Measurements from ENCODE around the gene SERBP1. TPM values are rescaled to one million over a fixed set of nuclear protein-coding genes. Genes with fewer than 3 reads are reported as not detected.
"Not testable (repeated sequence)": the region's sequence is repeated elsewhere in the genome, so short reads cannot be mapped to it uniquely, and the experiment has no call there.

The SERBP1 gene
- total RNA-seq, 1 experiment from 2014 or later = 312 TPM

DNA sequence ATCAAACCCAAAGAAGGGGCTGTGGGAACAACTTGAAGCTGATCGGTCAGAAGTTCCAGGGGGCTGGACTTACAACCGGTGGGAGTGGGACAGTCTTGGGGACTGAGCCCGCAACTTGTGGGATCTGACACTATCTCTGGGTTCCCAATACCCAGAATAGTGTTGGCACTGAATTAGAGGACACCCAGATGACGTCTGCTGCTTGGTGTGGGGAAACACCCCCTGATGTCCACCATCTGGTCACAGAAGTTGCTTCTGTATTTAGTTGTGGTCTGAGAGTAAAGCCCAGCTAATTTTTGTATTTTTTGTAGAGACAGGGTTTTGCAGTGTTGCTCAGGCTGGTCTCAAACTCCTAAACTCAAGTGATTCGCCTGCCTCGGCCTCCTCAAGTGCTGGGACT lies 28.8 kb downstream of the SERBP1 start:
- peaks cover 9% of the 10 kb centered on the region for H3K4me1 ChIP-seq (replicated peaks; ENCODE audit: insufficient read depth)
- H3F3A ChIP-seq (ENCODE audit: insufficient read depth, low read depth) = peaks cover 57% of the 10 kb centered on the region
- CTCF ChIA-PET = no interaction called here
- no peak for DNase-seq
- H3K4me3 ChIP-seq = no peak overlapping the region
- no peak overlapping the region for H3K4me2 ChIP-seq
- H3K36me3 ChIP-seq (ENCODE audit: low read depth) = no peaks in the 10 kb centered on the region; the same call in 1 of the 2 replicates
- POLR2A ChIA-PET (ENCODE audit: unreplicated experiment) = no interaction called here
- no peak overlapping the region for H3K27ac ChIP-seq
- no TSS peak for BruUV-seq (replicated peaks)
- H4K20me1 ChIP-seq (ENCODE audit: insufficient read depth) = 0 out of 2 replicates have a peak, but pooled peaks cover 3% of the 10 kb centered on the region
- intact Hi-C loops (cut with micrococcal nuclease; ENCODE audit: unreplicated experiment) = no loop called here
- H3K9me3 ChIP-seq (ENCODE audit: insufficient read depth, low read depth) = no peaks in the 10 kb centered on the region
- H3K27me3 ChIP-seq (ENCODE audit: insufficient read depth, low read depth) = no peaks in the 10 kb centered on the region
- H2AFZ ChIP-seq = no peak overlapping the region
- no peaks in the 10 kb centered on the region for H3K9me2 ChIP-seq (ENCODE audit: insufficient read depth)
- no peaks in the 10 kb centered on the region for H3K79me2 ChIP-seq (ENCODE audit: low read depth)
- no peak for TF ChIP-seq EZH2 (IDR thresholded peaks at IDR 0.05; ENCODE audit: low read depth)
- TF ChIP-seq, protein P1, sequence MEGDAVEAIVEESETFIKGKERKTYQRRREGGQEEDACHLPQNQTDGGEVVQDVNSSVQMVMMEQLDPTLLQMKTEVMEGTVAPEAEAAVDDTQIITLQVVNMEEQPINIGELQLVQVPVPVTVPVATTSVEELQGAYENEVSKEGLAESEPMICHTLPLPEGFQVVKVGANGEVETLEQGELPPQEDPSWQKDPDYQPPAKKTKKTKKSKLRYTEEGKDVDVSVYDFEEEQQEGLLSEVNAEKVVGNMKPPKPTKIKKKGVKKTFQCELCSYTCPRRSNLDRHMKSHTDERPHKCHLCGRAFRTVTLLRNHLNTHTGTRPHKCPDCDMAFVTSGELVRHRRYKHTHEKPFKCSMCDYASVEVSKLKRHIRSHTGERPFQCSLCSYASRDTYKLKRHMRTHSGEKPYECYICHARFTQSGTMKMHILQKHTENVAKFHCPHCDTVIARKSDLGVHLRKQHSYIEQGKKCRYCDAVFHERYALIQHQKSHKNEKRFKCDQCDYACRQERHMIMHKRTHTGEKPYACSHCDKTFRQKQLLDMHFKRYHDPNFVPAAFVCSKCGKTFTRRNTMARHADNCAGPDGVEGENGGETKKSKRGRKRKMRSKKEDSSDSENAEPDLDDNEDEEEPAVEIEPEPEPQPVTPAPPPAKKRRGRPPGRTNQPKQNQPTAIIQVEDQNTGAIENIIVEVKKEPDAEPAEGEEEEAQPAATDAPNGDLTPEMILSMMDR (conservative IDR thresholded peaks at IDR 0.05) = no peak

DNA sequence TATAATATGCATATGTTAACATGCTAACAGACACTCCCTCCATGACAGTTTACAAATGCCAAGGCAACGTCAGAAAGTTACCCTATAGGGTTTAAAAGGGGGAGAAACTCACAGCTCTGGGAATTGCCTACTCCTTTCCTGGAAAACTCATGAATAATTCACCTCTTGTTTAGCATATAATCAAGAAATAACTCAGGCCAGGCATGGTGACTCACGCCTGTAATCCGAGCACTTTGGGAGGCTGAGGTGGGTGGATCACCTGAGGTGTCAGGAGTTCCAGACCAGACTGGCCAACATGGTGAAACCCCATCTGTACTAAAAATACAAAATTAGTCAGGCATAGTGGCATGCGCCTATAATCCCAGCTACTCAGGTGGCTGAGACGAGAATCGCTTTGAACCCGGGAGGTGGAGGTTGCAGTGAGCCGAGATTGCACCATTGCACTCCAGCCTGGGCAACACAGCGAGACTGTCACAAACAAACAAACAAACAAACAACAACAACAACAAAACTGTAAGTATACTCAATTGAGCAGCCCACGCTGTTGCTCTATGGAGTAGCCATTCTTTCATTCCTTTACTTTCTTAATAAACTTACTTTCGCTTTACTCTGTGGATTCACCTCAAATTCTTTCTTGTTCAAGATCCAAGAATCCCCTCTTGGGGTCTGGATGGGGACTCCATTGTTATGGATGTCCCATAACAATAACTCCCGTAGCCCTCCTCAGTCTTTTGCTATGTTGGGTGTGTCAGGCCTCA lies 30.0 kb downstream of the SERBP1 start:
- H3K9me2 ChIP-seq (ENCODE audit: insufficient read depth); H4K20me1 ChIP-seq (ENCODE audit: insufficient read depth); H3K9me3 ChIP-seq (ENCODE audit: insufficient read depth, low read depth); H3K4me1 ChIP-seq (replicated peaks; ENCODE audit: insufficient read depth); CTCF ChIA-PET; H3K36me3 ChIP-seq (ENCODE audit: low read depth); intact Hi-C loops (cut with micrococcal nuclease; ENCODE audit: unreplicated experiment); H3K79me2 ChIP-seq (ENCODE audit: low read depth); H3K27me3 ChIP-seq (ENCODE audit: insufficient read depth, low read depth); H2AFZ ChIP-seq; H3K4me3 ChIP-seq; BruUV-seq (replicated peaks): not testable (repeated sequence)
- peak; percentile 57 to 82 for DNase-seq
- Histone ChIP-seq H3K4me2 (peak overlapping the region; percentile 43), H3K27ac (0 out of 2 replicates have a peak overlapping the region, but pooled peaks have one; percentile 38), H3F3A (ENCODE audit: insufficient read depth, low read depth) (peaks cover 45% of the 10 kb centered on the region)
- POLR2A ChIA-PET (ENCODE audit: unreplicated experiment) = interaction anchor here (0.6 kb wide), 1 partner anchor 28 kb away, joined by 4 read pairs; no protein-coding TSS in a partner anchor

DNA sequence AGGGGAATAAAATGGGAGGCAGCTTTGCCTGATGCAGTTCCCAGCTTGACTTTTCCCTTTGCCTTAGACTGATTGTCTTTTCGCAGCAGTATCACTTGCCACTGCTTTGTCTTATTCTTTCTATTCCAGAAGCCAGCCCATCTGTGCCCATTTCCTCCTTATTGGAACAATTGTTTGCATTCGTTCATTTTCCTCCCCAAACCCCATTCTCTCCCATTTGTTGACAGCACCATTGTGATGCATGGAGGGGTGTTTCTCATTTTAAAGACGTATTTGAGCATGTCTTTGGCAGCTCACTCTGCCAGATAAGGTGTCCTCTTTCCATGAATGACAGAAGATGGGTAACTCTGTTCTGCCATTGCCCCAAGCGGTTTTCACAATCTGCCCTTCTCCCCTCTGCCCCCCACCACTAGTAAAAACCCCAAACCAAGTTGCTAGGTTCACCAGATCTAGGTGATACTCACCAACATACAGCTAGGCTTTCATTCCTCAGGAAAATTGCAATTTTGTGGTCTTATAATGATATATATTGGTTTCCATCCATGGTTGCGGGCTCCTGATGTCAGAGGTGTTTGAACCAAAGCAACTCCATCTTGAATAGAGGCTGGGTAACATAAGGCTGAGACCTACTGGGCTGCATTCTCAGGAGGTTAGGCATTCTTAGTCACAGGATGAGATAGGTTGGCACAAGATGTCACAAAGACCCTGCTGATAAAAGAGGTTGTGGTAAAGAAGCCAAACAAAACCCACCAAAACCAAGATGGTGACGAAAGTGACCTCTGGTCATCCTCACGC lies 30.8 kb downstream of the SERBP1 start:
- intact Hi-C loops (cut with micrococcal nuclease; ENCODE audit: unreplicated experiment) = no loop called here
- H3F3A ChIP-seq (ENCODE audit: insufficient read depth, low read depth) = peaks cover 37% of the 10 kb centered on the region
- peaks cover 9% of the 10 kb centered on the region for H3K4me1 ChIP-seq (replicated peaks; ENCODE audit: insufficient read depth)
- TF ChIP-seq, protein P1 (conservative IDR thresholded peaks at IDR 0.05) = no peak
- no peak for TF ChIP-seq EZH2 (IDR thresholded peaks at IDR 0.05; ENCODE audit: low read depth)
- H3K9me3 ChIP-seq (ENCODE audit: insufficient read depth, low read depth) = no peaks in the 10 kb centered on the region
- H4K20me1 ChIP-seq (ENCODE audit: insufficient read depth) = no peaks in the 10 kb centered on the region
- H3K79me2 ChIP-seq (ENCODE audit: low read depth) = no peaks in the 10 kb centered on the region
- no peaks in the 10 kb centered on the region for H3K9me2 ChIP-seq (ENCODE audit: insufficient read depth)
- DNase-seq = no peak
- no peak overlapping the region for H3K4me3 ChIP-seq
- no peaks in the 10 kb centered on the region for H3K27me3 ChIP-seq (ENCODE audit: insufficient read depth, low read depth)
- ChIA-PET CTCF (no interaction called here), POLR2A (ENCODE audit: unreplicated experiment) (interaction anchor here (0.6 kb wide), 1 partner anchor 29 kb away, joined by 4 read pairs; no protein-coding TSS in a partner anchor)
- H2AFZ ChIP-seq = no peak overlapping the region
- BruUV-seq (replicated peaks) = no TSS peak
- no peaks in the 10 kb centered on the region for H3K36me3 ChIP-seq (ENCODE audit: low read depth)
- no peak overlapping the region for H3K27ac ChIP-seq
- H3K4me2 ChIP-seq = no peak overlapping the region
